ENCODE data around the gene SAMD9L.

DNA sequence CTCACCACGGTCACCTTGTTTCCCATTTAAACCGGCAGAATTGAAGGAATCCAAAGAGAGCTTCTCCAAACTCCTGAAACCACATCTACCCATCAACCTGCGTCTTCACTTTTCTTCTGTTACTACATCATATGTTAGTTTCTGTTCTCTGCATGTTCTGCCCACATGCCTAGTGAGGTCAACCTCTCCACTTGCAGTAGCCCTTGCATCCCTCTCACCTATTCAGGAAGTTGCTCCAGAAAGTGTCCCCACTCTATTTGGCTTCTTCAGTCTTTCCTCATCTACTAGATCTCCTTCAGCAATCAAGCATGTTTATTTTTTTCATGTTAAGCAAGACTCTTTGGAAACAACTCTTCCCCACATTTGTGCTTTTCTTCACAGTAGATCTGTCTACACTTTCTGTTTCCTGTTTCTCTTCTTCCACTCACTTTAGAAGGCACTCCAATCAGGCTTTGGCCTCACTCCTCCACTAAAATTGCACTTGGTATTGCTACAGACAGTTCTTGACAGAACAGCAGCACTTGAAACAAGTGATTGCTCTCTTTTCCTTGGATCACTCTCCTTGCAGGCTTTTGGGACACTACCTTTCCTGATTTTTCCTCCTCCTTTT, 7.5 kb downstream of the SAMD9L start:
- no peak for TF ChIP-seq CTCF (conservative IDR thresholded peaks at IDR 0.05)
- no peak for TF ChIP-seq ZFX (IDR thresholded peaks at IDR 0.05)

Data from C4-2B (cell line).